Large intestine (tissue), 3 donors: Measurements from ENCODE around the gene MTURN. TPM values are rescaled to one million over a fixed set of nuclear protein-coding genes. Genes with fewer than 3 reads are reported as not detected.

ENCODE experiments used
- DNase-seq, 2 donors: peaks; one replicate each; pipeline versions ENCODE4 v3.0.0 to v3.0.0-alpha.2; 2013
- H3K27ac ChIP-seq: one replicate; pipeline ENCODE4 v1.5.1; 2013; ENCODE audit warnings: low read length
- H3K27me3 ChIP-seq: 2 replicates; pipeline ENCODE4 v1.6.1; 2013; ENCODE audit warnings: low read length; ENCODE audit not compliant: control insufficient read depth, insufficient read depth
- H3K36me3 ChIP-seq: 2 replicates; pipeline ENCODE4 v1.6.1; 2013; ENCODE audit warnings: low read length; ENCODE audit not compliant: control insufficient read depth, insufficient read depth
- H3K4me1 ChIP-seq: one replicate; pipeline ENCODE4 v1.6.1; 2013; ENCODE audit warnings: low read length; ENCODE audit not compliant: control insufficient read depth, insufficient read depth
- H3K4me3 ChIP-seq: one replicate; pipeline ENCODE4 v1.5.1; 2013; ENCODE audit warnings: low read length
- H3K9me3 ChIP-seq: one replicate; pipeline ENCODE4 v1.6.1; 2013; ENCODE audit warnings: mild to moderate bottlenecking, low read depth, low read length, moderate library complexity; ENCODE audit not compliant: control insufficient read depth
- WGBS: methylation state at CpG from one replicate; pipeline ENCODE4 v1.1.5; 2013; ENCODE audit warnings: low lambda C conversion rate; ENCODE audit not compliant: insufficient coverage; 5-methylcytosine and 5-hydroxymethylcytosine counted together
- polyA plus RNA-seq: library from polyadenylated mRNA; unstranded; fragments of 120-200 nt; gene quantifications from one replicate; pipeline ENCODE4 v1.2.1, GENCODE V29; 2013

Gene MTURN
- polyA plus RNA-seq, 1 donor, result 18.9 TPM

GRCh38 chr7:30102281-30102680 is 32.5 kb upstream of the MTURN start:
- Histone ChIP-seq H3K4me3 (no peak overlapping the region), H3K36me3 (no peaks in the 10 kb centered on the region), H3K9me3 (no peaks in the 10 kb centered on the region), H3K4me1 (no peaks in the 10 kb centered on the region), H3K27me3 (no peaks in the 10 kb centered on the region), H3K27ac (no peak overlapping the region)
- WGBS, result 90% methylated on average over 3 of the region's 3 CpGs
- no peak for DNase-seq

- no peak for DNase-seq
- no peaks in the 10 kb centered on the region for H3K9me3 ChIP-seq
- no peaks in the 10 kb centered on the region for H3K36me3 ChIP-seq
- no peak overlapping the region for H3K4me3 ChIP-seq
- H3K4me1 ChIP-seq, result no peaks in the 10 kb centered on the region
- no peaks in the 10 kb centered on the region for H3K27me3 ChIP-seq
- WGBS, result 100% methylated on average over 1 of the region's 1 CpG
- no peak overlapping the region for H3K27ac ChIP-seq
These were observed 30.6 kb upstream of the MTURN start for GRCh38 chr7:30104157-30104556.

GRCh38 chr7:30112103-30112713 is 22.6 kb upstream of the MTURN start:
- Histone ChIP-seq H3K4me1 (no peaks in the 10 kb centered on the region), H3K27me3 (no peaks in the 10 kb centered on the region), H3K9me3 (no peaks in the 10 kb centered on the region), H3K27ac (no peak overlapping the region), H3K36me3 (no peaks in the 10 kb centered on the region), H3K4me3 (no peak overlapping the region)
- WGBS, result 100% methylated on average over 3 of the region's 5 CpGs
- no peak for DNase-seq

- H3K4me3 ChIP-seq, result no peak overlapping the region
- no peak overlapping the region for H3K27ac ChIP-seq
- H3K36me3 ChIP-seq, result no peaks in the 10 kb centered on the region
- no peak for DNase-seq
- no peaks in the 10 kb centered on the region for H3K4me1 ChIP-seq
- H3K27me3 ChIP-seq, result no peaks in the 10 kb centered on the region
- no peaks in the 10 kb centered on the region for H3K9me3 ChIP-seq
These were observed 21.6 kb upstream of the MTURN start for GRCh38 chr7:30113144-30113543.

DNA sequence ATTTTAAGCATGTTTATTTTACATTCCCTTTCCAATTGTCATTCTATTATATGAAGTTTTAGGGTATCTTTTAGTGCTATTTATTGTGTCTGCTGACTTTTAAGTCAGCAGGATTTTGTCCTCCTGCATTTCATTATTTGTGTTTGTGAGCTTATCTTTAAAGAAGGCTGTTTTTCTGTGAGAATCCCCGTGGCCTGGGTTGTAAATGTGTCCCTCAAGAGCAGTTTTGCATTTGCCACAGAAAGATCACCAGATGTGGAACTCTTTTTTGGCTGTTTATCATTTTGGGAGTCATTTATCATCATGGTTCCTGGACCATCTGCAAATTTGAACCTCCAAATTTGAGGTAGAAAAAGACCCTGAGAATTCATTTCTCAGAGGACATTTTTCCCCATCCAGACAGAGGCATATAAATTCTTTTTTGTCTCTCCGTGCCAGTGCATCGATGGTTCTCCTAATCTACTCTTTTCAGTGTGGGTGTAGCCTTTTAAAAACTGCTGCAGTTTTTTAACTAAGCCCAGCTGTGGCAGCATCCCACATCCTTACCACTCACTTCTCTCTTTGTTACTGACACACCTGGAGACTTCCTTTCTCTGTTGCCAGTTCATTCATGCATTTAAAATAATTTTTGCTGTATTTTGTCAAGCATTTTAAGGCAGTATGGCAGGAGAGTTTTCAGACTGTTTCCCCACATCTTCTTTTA is 20.1 kb upstream of the MTURN start:
- no peak overlapping the region for H3K27ac ChIP-seq
- H3K4me3 ChIP-seq, result no peak overlapping the region
- no peaks in the 10 kb centered on the region for H3K27me3 ChIP-seq
- no peak for DNase-seq
- no CpG with 5 or more reads among the region's 3 CpGs for WGBS
- no peaks in the 10 kb centered on the region for H3K36me3 ChIP-seq
- no peaks in the 10 kb centered on the region for H3K9me3 ChIP-seq
- H3K4me1 ChIP-seq, result no peaks in the 10 kb centered on the region

GRCh38 chr7:30115709-30116297 is 19.0 kb upstream of the MTURN start:
- Histone ChIP-seq H3K4me1 (no peaks in the 10 kb centered on the region), H3K36me3 (no peaks in the 10 kb centered on the region), H3K4me3 (no peak overlapping the region), H3K27me3 (no peaks in the 10 kb centered on the region), H3K9me3 (no peaks in the 10 kb centered on the region), H3K27ac (no peak overlapping the region)
- DNase-seq, result no peak
- WGBS, result 90% methylated on average over 16 of the region's 34 CpGs

- no peak overlapping the region for H3K4me3 ChIP-seq
- no peak overlapping the region for H3K27ac ChIP-seq
- H3K9me3 ChIP-seq, result no peaks in the 10 kb centered on the region
- DNase-seq, result no peak
- H3K36me3 ChIP-seq, result no peaks in the 10 kb centered on the region
- 83% methylated on average over 1 of the region's 6 CpGs for whole genome bisulfite sequencing
- no peaks in the 10 kb centered on the region for H3K27me3 ChIP-seq
- no peaks in the 10 kb centered on the region for H3K4me1 ChIP-seq
These were observed 18.0 kb upstream of the MTURN start for GRCh38 chr7:30116771-30117170.

GRCh38 chr7:30117896-30118295 is 16.9 kb upstream of the MTURN start:
- Histone ChIP-seq H3K4me1 (no peaks in the 10 kb centered on the region), H3K9me3 (no peaks in the 10 kb centered on the region), H3K27ac (no peak overlapping the region), H3K4me3 (no peak overlapping the region), H3K36me3 (no peaks in the 10 kb centered on the region), H3K27me3 (no peaks in the 10 kb centered on the region)
- no CpG with 5 or more reads among the region's 4 CpGs for WGBS
- no peak for DNase-seq

- no peak for DNase-seq
- H3K27me3 ChIP-seq, result no peaks in the 10 kb centered on the region
- H3K36me3 ChIP-seq, result no peaks in the 10 kb centered on the region
- no peak overlapping the region for H3K27ac ChIP-seq
- no peaks in the 10 kb centered on the region for H3K9me3 ChIP-seq
- H3K4me1 ChIP-seq, result no peaks in the 10 kb centered on the region
- WGBS, result 78% methylated on average over 3 of the region's 4 CpGs
- H3K4me3 ChIP-seq, result no peak overlapping the region
These were observed 14.8 kb upstream of the MTURN start for GRCh38 chr7:30119890-30120577.

GRCh38 chr7:30133736-30134610 is 813 bp upstream of the MTURN start:
- Histone ChIP-seq H3K9me3 (no peaks in the 10 kb centered on the region), H3K27ac (peak overlapping the region; percentile 38), H3K36me3 (no peaks in the 10 kb centered on the region), H3K4me1 (no peaks in the 10 kb centered on the region), H3K27me3 (peaks cover 5% of the 10 kb centered on the region), H3K4me3 (peak overlapping the region; percentile 58)
- peak in 1 of 2 donors; percentile 20 for DNase-seq
- WGBS, result 75% methylated on average over 3 of the region's 13 CpGs
